Measurements from ENCODE around the gene CASP2. TPM values are rescaled to one million over a fixed set of nuclear protein-coding genes. Genes with fewer than 3 reads are reported as not detected.
A peak's percentile ranks its signal among the peaks of the same experiment; 100 is the strongest.

Gene CASP2
- total RNA-seq, 1 donor from 2014 or later, result 20.7 TPM

GRCh38 chr7:143337216-143337615 is 49.1 kb downstream of the CASP2 start:
- DNase-seq, result no peak

DNA sequence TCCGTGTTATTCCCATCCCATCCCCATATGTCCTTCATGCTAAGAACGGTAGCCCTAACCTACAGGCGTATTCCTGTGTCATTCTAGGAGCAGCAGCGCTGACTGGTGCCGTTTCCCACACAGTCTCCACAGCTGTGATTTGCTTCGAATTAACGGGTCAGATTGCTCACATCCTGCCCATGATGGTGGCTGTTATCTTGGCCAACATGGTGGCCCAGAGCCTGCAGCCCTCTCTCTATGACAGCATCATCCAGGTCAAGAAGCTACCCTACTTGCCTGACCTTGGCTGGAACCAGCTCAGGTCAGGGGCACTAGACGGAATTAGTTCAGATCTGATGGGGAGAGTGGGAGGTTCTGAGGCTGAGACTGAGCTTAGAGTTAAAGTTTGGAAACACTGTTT is 53.7 kb downstream of the CASP2 start:
- no peak for DNase-seq

DNA sequence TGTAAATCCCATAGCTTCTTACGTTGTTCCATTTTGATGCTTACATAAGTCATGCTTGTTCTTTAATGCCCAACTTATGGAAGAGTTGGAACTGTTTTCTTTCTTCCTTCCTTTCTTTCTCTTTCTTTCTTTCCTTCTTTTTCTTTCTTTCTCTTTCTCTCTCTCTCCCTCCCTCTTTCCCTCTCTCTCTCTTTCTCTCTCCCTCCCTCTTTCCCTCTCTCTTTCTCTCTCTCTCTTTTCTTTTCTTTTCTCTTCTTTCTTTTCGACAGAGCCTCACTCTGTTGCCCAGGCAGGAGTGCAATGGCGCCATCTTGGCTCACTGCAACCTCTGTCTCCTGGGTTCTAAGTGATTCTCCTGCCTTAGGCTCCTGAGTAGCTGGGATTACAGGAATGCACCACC is 55.4 kb downstream of the CASP2 start:
- DNase-seq, result no peak

DNA sequence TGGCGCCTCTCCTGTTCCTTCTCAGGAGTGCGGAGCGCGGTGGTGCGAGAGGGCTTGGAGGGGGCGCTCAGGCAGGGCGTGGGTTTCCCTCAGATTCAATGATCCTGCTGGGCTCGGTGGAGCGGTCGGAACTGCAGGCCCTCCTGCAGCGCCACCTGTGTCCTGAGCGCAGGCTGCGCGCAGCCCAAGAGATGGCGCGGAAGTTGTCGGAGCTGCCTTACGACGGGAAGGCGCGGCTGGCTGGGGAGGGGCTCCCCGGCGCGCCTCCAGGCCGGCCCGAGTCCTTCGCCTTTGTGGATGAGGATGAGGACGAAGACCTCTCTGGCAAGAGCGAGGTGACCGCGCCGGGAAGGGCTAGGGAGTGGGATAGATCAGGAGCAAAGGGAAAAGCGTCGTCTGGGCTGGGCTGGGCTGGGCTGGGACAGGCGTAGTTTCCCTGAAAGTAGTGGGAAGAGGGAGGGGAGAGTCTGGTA is 57.3 kb downstream of the CASP2 start:
- no peak for DNase-seq

DNA sequence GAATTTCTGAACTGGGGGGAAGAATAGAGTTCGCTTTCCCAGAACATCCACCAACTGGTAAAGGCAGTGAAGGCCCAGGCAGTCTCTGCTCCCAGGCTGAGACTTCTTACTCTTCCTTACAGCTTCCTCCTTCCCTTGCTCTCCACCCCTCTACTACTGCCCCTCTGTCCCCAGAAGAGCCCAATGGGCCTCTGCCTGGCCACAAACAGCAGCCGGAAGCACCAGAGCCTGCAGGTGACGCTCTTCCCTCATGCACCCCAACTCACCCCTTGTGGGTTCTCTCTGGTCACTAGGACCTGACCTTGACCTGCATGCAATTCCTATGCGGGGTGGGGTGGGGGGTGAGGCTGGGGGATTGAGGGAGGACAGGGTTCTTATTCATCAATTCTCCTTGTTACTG is 57.9 kb downstream of the CASP2 start:
- no peak for DNase-seq

DNA sequence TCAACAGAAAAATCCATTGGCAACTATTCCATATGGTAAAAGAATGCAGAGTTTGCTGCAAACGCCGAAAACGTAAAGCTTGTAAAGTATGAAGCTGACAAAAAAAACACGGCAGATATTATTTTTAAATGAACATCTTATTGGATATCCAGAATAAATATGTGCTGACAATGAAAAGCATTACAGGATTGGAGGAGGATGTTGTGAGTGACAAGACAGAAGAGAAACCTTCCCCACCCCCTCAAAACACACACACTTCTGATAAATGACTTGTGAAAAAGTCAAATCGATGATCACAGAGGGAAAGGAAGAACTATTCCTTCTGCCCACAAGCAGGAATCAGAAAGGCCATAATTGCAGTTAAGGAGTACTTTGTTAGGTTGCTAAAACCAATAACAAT is 59.8 kb downstream of the CASP2 start:
- no peak for DNase-seq

- DNase-seq, result peak; percentile 67
Observed at GRCh38 chr7:143351060-143351459, 62.9 kb downstream of the CASP2 start.

DNA sequence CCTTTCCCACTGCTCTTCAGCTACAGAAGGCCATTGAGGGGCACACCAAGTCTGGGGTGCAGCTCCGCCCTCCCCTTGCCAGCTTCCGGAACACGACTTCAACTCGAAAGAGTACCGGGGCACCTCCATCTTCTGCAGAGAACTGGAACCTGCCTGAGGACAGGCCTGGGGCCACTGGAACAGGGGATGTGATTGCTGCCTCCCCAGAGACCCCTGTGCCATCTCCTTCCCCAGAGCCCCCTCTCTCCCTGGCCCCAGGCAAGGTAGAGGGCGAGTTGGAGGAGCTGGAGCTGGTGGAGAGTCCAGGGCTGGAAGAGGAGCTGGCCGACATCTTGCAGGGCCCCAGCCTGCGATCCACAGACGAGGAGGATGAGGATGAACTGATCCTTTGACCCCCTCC is 63.4 kb downstream of the CASP2 start:
- DNase-seq, result no peak

- DNase-seq, result no peak
Observed at GRCh38 chr7:143352531-143353002, 64.4 kb downstream of the CASP2 start.

- DNase-seq, result no peak
Observed at GRCh38 chr7:143354376-143354775, 66.2 kb downstream of the CASP2 start.

- DNase-seq, result no peak
Observed at GRCh38 chr7:143354965-143355364, 66.8 kb downstream of the CASP2 start.

DNA sequence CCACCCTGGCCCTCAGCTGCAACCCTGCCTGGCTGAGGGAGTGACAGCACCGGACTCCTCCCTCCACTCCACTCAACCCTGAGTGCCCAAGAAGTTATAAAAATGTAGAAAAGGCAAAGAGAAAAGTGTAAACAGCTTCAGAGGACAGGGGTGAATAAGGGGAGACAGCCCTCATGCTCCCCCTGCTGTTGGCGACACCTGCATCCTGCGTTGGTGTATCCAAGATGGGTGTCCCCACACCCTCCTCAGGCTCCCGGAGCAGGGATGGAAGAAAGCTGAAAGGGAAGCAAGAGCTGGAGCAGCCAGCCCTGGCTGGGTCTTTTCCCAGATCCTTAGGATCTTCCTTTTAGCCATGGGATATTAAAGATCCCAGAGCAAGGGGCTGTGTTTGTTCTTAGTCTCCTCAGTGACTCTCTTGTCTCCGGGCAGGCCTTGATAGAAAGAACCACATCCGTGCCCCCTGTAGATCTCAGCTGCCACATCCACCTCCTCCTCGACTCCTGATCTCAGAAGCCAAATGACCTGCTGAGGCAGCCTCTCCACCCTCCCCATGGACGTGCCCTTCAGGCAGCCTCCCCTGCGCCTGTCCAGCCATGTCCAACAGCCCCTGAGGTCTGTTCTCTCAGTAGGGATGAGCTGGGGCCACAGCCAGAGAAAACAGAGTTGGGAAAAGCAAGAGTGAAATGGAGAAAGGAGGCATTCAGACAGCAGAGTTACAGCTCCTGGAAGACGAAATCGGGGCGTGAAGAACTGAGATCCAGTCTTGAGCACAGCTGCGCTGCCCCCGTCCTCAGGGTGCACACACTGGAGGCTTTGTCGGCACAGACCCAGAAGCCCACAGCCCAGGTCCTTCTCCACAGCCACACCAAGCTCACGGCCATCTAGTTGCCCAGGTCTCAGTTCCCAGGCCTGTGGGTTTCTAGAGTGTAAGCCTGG is 67.6 kb downstream of the CASP2 start:
- no peak for DNase-seq

- DNase-seq, result no peak
Observed at GRCh38 chr7:143356414-143357050, 68.4 kb downstream of the CASP2 start.

Small RNAs within 50 kb of the gene (small RNA-seq; reads per million reads assigned to genes)
- gene RN7SL481P, result not detected
- gene RN7SL535P, result not detected

Other genes with a start within 250 kb of the CASP2 start
- gene OR6V1, start 236.0 kb upstream of the CASP2 start, total RNA-seq, result not detected
- not detected for gene PIP, start 156.3 kb upstream of the CASP2 start, total RNA-seq
- not detected for gene TAS2R39, start 104.9 kb upstream of the CASP2 start, total RNA-seq
- not detected for gene TAS2R40, start 66.3 kb upstream of the CASP2 start, total RNA-seq
- gene GSTK1, start 24.9 kb upstream of the CASP2 start, total RNA-seq, result 36.0 TPM
- gene TMEM139, start 3.4 kb upstream of the CASP2 start, total RNA-seq, result 0.31 TPM
- under 0.01 TPM for gene CLCN1, start 27.8 kb downstream of the CASP2 start, total RNA-seq
- 91.1 TPM for gene FAM131B, start 74.4 kb downstream of the CASP2 start, total RNA-seq
- 9.4 TPM for gene ZYX, start 93.0 kb downstream of the CASP2 start, total RNA-seq
- not detected for gene EPHA1, start 120.5 kb downstream of the CASP2 start, total RNA-seq
- gene TAS2R60, start 155.1 kb downstream of the CASP2 start, total RNA-seq, result not detected
- not detected for gene TAS2R41, start 189.5 kb downstream of the CASP2 start, total RNA-seq

All from occipital lobe (tissue), 3 donors.